ENCODE results near the gene PLEKHA5.
"Not testable (repeated sequence)": the region's sequence is repeated elsewhere in the genome, so short reads cannot be mapped to it uniquely, and the experiment has no call there.

The PLEKHA5 gene

DNA sequence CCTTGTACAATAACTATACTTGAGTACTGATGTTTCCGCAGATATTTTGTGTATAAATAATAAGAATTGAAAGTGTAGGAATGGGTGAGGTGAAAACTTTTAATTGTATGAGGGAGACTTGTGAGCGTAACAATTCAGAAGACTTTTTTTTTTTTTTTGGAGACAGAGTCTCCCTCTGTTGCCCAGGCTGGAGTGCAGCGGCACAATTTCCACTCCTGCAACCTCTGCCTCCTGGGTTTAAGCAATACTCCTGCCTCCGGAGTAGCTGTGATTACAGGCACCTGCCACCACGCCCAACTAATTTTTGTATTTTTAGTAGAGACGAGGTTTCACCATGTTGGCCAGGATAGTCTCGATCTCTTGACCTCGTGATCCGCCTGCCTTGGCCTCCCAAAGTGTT lies 40.8 kb downstream of the PLEKHA5 start:
- not testable (repeated sequence) for DNase-seq

DNA sequence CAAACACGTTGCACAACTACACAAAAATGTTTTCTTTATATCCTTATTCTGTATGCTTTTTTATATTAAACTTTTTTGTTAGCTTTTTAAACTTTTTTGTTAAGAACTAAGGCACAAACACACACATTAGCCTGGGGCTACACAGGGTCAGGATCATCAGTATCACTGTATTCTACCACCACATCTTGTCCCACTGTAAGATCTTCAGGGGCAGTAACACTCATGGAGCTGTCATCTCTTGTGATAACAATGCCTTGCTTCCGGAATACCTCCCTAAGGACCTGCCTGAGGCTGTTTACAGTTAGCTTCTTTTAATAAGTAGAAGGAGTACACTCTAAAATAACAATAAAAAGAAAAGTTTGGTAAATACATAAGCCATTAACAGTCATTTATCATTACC lies 42.2 kb downstream of the PLEKHA5 start:
- DNase-seq, result no peak

GRCh38 chr12:19177754-19178153 lies 48.2 kb downstream of the PLEKHA5 start:
- no peak for DNase-seq

DNA sequence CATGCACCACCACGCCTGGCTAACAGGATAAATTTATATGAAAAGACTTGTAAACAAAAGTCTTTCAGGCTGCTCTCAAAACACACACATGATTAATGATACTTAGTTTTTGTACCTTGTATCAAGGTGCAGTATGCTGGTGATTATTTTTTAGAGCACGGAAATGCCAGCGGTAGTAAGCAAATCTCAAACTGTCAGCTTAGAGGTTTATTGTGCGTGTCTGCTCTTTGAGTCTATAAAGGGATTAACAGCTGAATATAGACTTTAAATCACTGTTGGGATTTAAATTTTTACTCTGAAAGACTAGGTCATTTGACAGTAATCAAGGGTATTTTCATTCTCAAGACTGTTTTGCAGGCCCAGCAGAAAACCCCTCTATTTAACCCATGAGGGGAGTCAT lies 50.5 kb downstream of the PLEKHA5 start:
- DNase-seq, result no peak

- no peak for DNase-seq
These were observed 52.3 kb downstream of the PLEKHA5 start for GRCh38 chr12:19181666-19182426.

GRCh38 chr12:19183121-19183838 lies 53.7 kb downstream of the PLEKHA5 start:
- DNase-seq, result no peak

GRCh38 chr12:19185262-19185929 lies 55.9 kb downstream of the PLEKHA5 start:
- DNase-seq, result no peak

DNA sequence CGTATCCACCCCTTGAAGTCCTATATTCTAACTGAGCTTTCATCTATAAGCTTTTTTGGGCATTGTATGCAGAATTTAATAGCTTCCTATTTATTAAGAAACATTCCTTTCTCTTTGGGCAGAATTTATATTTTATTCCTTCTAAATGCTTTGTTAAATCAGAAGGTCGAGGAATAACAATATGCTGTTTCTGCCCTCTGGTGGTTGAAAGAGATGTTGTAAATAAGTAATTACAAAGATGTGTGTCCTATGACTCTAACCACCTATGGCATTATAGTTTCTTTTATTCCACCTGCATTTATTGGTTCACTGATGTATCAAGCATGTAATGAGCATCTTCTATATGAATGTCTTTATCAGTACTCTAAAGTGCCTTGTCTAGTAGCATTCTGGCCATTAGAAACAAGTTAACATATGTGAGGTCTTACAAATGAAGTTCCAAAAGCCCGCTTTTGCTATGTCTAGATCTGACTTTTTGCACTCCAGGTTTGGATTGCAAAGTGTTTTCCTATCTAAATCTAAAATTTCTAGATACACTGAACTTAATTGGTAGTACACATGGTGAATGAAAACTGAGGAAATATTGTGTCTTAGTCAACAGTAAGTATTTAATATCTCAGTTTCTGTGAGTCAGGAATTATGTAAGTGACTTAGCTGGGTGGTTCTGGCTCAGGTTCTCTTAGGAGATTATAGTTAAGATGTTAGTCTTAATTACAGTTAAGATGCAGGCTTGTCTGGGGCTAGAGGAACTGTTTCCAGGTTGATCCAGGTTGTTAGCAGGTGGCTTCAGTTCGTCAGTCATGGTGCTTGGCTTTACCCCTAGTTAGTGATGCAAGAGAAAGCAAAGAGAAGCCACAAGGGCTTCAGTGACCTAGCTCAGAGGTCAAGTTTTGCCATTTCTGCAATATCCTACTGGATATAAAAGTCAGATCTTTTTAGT lies 57.5 kb downstream of the PLEKHA5 start:
- no peak for DNase-seq

DNA sequence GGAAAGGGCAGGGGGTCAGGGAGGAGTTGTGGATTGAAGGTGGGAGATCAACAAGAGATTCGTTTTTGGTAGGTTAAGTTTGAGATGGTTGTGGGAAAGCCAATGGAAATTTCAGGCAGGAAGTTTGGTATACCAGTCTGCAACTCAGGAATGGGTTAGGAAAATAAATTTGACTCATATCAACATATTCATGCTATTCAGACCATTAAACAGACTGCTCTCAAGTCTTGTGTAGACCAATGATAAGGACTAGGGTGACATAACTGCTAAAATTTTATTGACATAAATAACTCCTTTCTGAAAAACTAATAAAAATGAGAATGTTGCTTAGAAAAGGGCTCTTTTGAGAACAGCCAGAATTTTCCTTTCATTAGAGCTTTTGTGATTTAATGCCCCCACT lies 60.0 kb downstream of the PLEKHA5 start:
- no peak for DNase-seq

- DNase-seq, result no peak
These were observed 60.9 kb downstream of the PLEKHA5 start for GRCh38 chr12:19190292-19191031.

GRCh38 chr12:19191089-19191488 lies 61.6 kb downstream of the PLEKHA5 start:
- no peak for DNase-seq

DNA sequence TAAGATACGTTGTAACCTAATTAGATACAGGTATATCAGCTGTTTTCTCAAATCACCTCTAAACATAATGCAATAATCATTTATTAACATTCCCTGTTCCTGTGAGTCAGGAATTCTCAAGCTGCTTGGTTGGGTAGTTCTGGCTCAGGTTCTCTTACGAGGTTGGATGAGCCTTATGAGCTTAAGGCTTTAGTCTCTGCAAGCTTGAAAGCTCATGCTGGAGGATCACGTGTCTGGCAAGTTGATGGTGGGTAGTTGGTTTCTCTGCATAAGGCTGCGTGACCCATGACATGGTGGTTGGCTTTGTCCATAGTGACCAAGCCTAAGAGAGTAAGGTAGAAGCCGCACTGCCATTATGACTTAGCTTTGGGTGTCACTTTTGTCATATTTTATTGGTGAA lies 62.0 kb downstream of the PLEKHA5 start:
- DNase-seq, result no peak

- DNase-seq, result no peak
These were observed 63.2 kb downstream of the PLEKHA5 start for GRCh38 chr12:19192710-19193109.

DNA sequence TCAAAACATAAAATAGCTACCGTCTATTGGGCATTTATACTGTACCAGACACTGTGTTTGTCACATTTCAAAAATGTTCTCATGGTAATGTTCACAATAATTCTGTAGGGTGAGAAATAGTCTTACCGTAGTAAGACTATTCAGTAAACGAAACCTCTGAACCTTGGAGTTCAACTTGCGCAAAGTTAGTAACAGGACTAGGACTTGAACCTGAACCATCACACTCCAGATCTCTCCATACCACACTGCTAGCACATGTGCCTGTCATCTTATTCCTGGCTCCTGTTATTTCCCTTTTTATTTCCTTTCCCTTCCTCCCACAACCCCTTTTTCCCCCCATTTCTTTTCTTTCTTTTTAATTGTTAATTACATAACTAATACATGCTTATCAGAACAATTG lies 65.4 kb downstream of the PLEKHA5 start:
- DNase-seq, result no peak

GRCh38 chr12:19196959-19197630 lies 67.6 kb downstream of the PLEKHA5 start:
- DNase-seq, result no peak

DNA sequence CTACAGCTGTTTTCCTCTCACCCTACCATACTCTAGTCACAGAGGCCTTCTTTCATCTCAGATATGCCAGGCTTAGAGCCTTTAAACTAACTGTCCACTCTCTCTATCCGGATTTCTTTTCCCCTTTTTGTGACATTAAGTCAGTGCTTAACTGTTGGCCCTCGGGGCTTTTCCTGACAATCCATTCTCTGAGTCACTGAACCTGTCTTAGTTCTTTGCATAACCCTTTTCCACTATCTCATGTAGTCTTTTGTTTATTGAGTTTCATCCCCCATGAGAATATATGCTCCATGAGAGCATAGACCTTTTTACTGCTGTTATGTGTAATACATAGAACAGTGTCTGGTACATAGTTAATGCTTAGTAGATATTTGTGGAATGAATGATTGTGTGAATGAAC lies 68.7 kb downstream of the PLEKHA5 start:
- no peak for DNase-seq

- DNase-seq, result no peak
These were observed 69.8 kb downstream of the PLEKHA5 start for GRCh38 chr12:19199332-19199731.

DNA sequence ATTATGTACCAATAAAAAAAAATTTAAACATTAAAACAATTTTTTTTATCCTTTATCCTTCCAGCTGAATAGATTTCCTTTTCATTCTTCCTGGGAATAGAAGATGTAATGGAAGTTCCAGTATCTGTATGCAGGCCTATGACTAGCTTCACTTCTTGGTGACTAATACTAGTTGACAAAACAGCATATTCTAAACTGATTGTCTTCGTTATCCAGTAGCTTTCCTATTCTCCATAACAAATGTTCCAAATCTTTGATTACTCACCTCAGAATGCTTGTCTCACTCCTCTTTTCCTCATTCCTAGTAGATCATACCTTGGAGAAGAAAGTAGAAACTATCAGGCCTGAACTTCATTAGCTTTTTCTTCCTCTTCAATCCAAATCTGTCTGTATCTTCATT lies 70.7 kb downstream of the PLEKHA5 start:
- no peak for DNase-seq

GRCh38 chr12:19201661-19202060 lies 72.1 kb downstream of the PLEKHA5 start:
- DNase-seq, result no peak

GRCh38 chr12:19203013-19203412 lies 73.5 kb downstream of the PLEKHA5 start:
- DNase-seq, result no peak
